ENCODE measurements around the gene COX8A.

GRCh38 chr11:63993993-63994392, 19.6 kb downstream of the COX8A start:
- TF ChIP-seq CTCF (IDR thresholded peaks at IDR 0.05) (no peak), POLR2A (IDR thresholded peaks at IDR 0.05) (no peak)
